HEK293 (cell line): ENCODE results near the gene APELA.

Experiments
- CTCF ChIA-PET: fragments of 350-600 bp; formaldehyde crosslinking; extraction: SDS; loops from one replicate; lab custom pipeline; 2021; ENCODE audit warnings: antibody characterized with exemption; lab: Yijun Ruan, JAX
- POLR2A ChIA-PET: fragments of 300-600 bp; formaldehyde crosslinking; extraction: SDS; loops from one replicate; lab custom pipeline; 2020; ENCODE audit warnings: antibody characterized with exemption, inconsistent platforms; lab: Yijun Ruan, JAX
- H3K27ac ChIP-seq: fragments of 200-500 bp; sonication (Bioruptor generic); 2 replicates; pipeline ENCODE4 v1.5.1; 2014; ENCODE audit warnings: low read depth, low read length, control low read depth, inconsistent platforms; ENCODE audit errors: extremely low read depth
- H3K36me3 ChIP-seq, 2 experiments: fragments of 200-500 bp in 1 of 2; sonication (Bioruptor generic) in 1 of 2; 1 replicate in 1 of 2; 2 replicates in 1 of 2; pipeline ENCODE4 v1.5.1; 2014 to 2017; ENCODE audit warnings: inconsistent platforms in 2 of 2, low read length in 2 of 2; ENCODE audit not compliant: control insufficient read depth in 2 of 2, insufficient read depth in 1 of 2
- H3K4me1 ChIP-seq: fragments of 200-500 bp; sonication (Bioruptor generic); 2 replicates; pipeline ENCODE4 v1.5.1; 2014; ENCODE audit warnings: mild to moderate bottlenecking, low read length, inconsistent platforms; ENCODE audit not compliant: control insufficient read depth, insufficient read depth
- H3K4me3 ChIP-seq: 2 replicates; pipeline ENCODE4 v1.5.1; 2011; ENCODE audit warnings: low read depth, mild to moderate bottlenecking, control low read depth, low read length, moderate library complexity
- H3K9me3 ChIP-seq: fragments of 200-500 bp; sonication (Bioruptor generic); 2 replicates; pipeline ENCODE4 v1.5.1; 2014; ENCODE audit warnings: low read depth, low read length, inconsistent platforms; ENCODE audit not compliant: control insufficient read depth, insufficient read depth
- GLI2 ChIP-seq: fragments of 450-650 bp; formaldehyde crosslinking; IDR thresholded peaks from 2 replicates; pipeline ENCODE4; 2017; ENCODE audit warnings: missing biosample characterization, missing genetic modification characterization, low read depth, borderline replicate concordance
- GLI4 ChIP-seq: fragments of 450-650 bp; formaldehyde crosslinking; IDR thresholded peaks from 2 replicates; pipeline ENCODE4 v1.5.1; 2016; ENCODE audit warnings: missing biosample characterization, missing genetic modification characterization
- OVOL3 ChIP-seq: fragments of 450-650 bp; formaldehyde crosslinking; IDR thresholded peaks from 2 replicates; pipeline ENCODE4 v1.5.1; 2016; ENCODE audit warnings: missing biosample characterization, missing genetic modification characterization
- RBAK ChIP-seq: fragments of 450-650 bp; formaldehyde crosslinking; IDR thresholded peaks from 2 replicates; pipeline ENCODE4 v1.5.1; 2016; ENCODE audit warnings: missing biosample characterization, missing genetic modification characterization
- SCRT1 ChIP-seq: fragments of 450-650 bp; formaldehyde crosslinking; IDR thresholded peaks from 2 replicates; pipeline ENCODE4 v1.5.1; 2016; ENCODE audit warnings: missing biosample characterization, missing genetic modification characterization, borderline replicate concordance
- ZFHX2 ChIP-seq: fragments of 450-650 bp; formaldehyde crosslinking; conservative IDR thresholded peaks from 2 replicates; pipeline ENCODE4 v1.5.1; 2016; ENCODE audit warnings: missing biosample characterization, missing genetic modification characterization
- ZNF114 ChIP-seq: fragments of 450-650 bp; formaldehyde crosslinking; IDR thresholded peaks from 2 replicates; pipeline ENCODE4 v1.5.0; 2017; ENCODE audit warnings: missing biosample characterization, missing genetic modification characterization
- ZNF146 ChIP-seq: fragments of 450-650 bp; formaldehyde crosslinking; IDR thresholded peaks from 2 replicates; pipeline ENCODE4 v1.5.1; 2016; ENCODE audit warnings: missing biosample characterization, missing genetic modification characterization
- ZNF174 ChIP-seq: fragments of 450-650 bp; formaldehyde crosslinking; IDR thresholded peaks from 2 replicates; pipeline ENCODE4 v1.5.0; 2017; ENCODE audit warnings: missing biosample characterization, mild to moderate bottlenecking, missing genetic modification characterization
- ZNF211 ChIP-seq: fragments of 450-650 bp; formaldehyde crosslinking; IDR thresholded peaks from 2 replicates; pipeline ENCODE4 v1.5.1; 2016; ENCODE audit warnings: low read depth, missing biosample characterization, missing genetic modification characterization
- ZNF248 ChIP-seq: fragments of 450-650 bp; formaldehyde crosslinking; IDR thresholded peaks from 2 replicates; pipeline ENCODE4 v1.5.1; 2017; ENCODE audit warnings: missing biosample characterization, missing genetic modification characterization
- ZNF514 ChIP-seq: fragments of 450-650 bp; formaldehyde crosslinking; IDR thresholded peaks from 2 replicates; pipeline ENCODE4 v1.5.1; 2016; ENCODE audit warnings: missing biosample characterization, missing genetic modification characterization
- ZNF610 ChIP-seq: fragments of 450-650 bp; formaldehyde crosslinking; IDR thresholded peaks from 2 replicates; pipeline ENCODE4 v1.5.1; 2016; ENCODE audit warnings: missing biosample characterization, missing genetic modification characterization, borderline replicate concordance
- ZNF664 ChIP-seq: fragments of 450-650 bp; formaldehyde crosslinking; IDR thresholded peaks from 2 replicates; pipeline ENCODE4 v1.5.1; 2016; ENCODE audit warnings: missing biosample characterization, missing genetic modification characterization
- ZNF677 ChIP-seq: fragments of 450-650 bp; IDR thresholded peaks from 2 replicates; pipeline ENCODE4 v1.5.0; 2018; ENCODE audit warnings: missing biosample characterization, mild to moderate bottlenecking, missing genetic modification characterization, moderate library complexity
- TF ChIP-seq, protein P1 (sequence below): IDR thresholded peaks from 2 replicates; pipeline ENCODE4 v1.6.1; 2011; ENCODE audit warnings: mild to moderate bottlenecking, low read depth, low read length, borderline replicate concordance
- TF ChIP-seq, protein P2 (sequence below): fragments of 450-650 bp; formaldehyde crosslinking; IDR thresholded peaks from 2 replicates; pipeline ENCODE4 v1.5.1; 2016; ENCODE audit warnings: missing biosample characterization, missing genetic modification characterization, borderline replicate concordance
- TF ChIP-seq, protein P3 (sequence below): fragments of 450-650 bp; formaldehyde crosslinking; conservative IDR thresholded peaks from 2 replicates; pipeline ENCODE4 v1.5.1; 2016; ENCODE audit warnings: low read depth, missing biosample characterization, missing genetic modification characterization
- TF ChIP-seq, protein P4 (sequence below): fragments of 450-650 bp; formaldehyde crosslinking; IDR thresholded peaks from 2 replicates; pipeline ENCODE4 v1.5.1; 2016; ENCODE audit warnings: missing biosample characterization, missing genetic modification characterization, low read depth
- TF ChIP-seq, protein P5 (sequence below): fragments of 450-650 bp; formaldehyde crosslinking; IDR thresholded peaks from 2 replicates; pipeline ENCODE4 v1.5.1; 2016; ENCODE audit warnings: missing biosample characterization, missing genetic modification characterization
- TF ChIP-seq, protein P6 (sequence below): fragments of 450-650 bp; formaldehyde crosslinking; IDR thresholded peaks from 2 replicates; pipeline ENCODE4 v1.5.1; 2017; ENCODE audit warnings: missing biosample characterization, missing genetic modification characterization

APELA gene

DNA sequence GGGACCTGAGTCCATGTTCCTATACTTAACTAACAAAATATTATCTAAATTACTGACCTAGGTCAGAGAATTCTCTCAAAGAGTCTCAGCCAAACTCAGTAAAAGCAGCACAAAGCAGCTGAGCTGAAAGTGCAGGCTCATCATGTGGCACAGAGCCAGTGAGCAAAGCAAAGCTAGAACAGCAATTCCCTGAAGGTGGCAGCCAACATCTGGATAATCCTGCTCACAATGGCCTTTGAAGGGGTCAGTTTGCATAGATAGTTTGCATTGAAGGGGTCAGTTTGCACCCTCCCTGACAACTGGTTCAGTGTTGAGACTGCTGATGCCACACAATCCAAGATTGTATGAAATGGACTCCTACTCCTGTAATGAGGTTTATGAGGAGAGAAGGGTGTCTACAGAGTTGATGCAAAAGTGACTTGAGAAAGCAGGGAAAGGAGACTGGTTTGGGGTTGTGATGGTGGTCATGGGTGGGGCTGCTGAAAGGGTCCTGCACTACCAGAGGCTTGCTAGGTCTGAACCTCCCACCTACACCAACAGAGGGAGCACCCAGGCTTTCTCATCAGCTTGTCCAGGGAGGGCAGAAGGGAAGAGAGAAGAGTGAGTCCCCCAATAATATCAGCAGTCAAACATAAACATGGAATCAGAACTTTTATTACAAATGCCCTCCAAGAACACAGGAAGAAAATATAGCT is 60.7 kb downstream of the APELA start (continued):
- TF ChIP-seq, protein P1, sequence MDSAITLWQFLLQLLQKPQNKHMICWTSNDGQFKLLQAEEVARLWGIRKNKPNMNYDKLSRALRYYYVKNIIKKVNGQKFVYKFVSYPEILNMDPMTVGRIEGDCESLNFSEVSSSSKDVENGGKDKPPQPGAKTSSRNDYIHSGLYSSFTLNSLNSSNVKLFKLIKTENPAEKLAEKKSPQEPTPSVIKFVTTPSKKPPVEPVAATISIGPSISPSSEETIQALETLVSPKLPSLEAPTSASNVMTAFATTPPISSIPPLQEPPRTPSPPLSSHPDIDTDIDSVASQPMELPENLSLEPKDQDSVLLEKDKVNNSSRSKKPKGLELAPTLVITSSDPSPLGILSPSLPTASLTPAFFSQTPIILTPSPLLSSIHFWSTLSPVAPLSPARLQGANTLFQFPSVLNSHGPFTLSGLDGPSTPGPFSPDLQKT, result no peak
- TF ChIP-seq ZNF174 (tag by site-specific recombination), result no peak
- no peak for TF ChIP-seq ZNF114
- TF ChIP-seq, all 188 proteins: peak for 0

DNA sequence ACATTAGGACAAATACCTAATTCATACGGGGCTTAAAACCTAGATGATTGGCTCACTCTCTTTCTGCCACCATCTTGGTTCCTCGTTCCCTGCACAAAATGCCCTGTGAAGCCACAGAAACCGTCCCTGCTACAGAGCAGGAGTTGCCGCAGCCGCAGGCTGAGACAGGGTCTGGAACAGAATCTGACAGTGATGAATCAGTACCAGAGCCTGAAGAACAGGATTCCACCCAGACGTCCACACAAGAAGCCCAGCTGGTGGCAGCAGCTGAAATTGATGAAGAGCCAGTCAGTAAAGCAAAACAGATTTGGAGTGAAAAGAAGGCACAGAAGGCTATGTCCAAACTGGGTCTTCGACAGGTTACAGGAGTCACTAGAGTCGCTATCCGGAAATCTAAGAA is 66.2 kb downstream of the APELA start:
- POLR2A ChIA-PET, result no interaction called here

DNA sequence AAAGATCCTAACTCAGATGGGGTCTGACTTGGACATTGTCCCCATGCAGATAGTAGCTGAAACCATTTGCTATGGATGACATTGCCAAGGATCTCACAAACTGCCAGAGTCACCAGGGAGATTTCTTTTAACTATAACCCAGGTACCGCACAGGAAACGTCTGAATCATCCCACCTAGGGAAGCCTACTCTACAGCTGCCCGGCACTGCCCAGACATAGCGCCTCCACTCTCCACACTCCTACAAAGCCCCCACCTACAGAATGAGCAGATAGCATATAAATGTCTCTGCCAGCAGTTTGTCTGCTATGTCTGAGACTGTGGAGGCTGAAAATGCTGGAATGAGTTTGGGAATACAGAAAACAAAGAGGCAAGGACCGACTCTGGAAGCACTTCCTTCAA is 68.2 kb downstream of the APELA start:
- Histone ChIP-seq H3K4me3 (no peak overlapping the region), H3K4me1 (no peaks in the 10 kb centered on the region), H3K9me3 (no peaks in the 10 kb centered on the region), H3K27ac (no peak overlapping the region), H3K36me3 (no peaks in the 10 kb centered on the region)
- ChIA-PET POLR2A (no interaction called here), CTCF (no interaction called here)
- TF ChIP-seq OVOL3 (no peak), ZNF248 (tag by site-specific recombination) (no peak), ZFHX2 (tag by site-specific recombination) (no peak), GLI4 (no peak), SCRT1 (tag by site-specific recombination) (no peak), RBAK (tag by site-specific recombination) (no peak), ZNF610 (tag by site-specific recombination) (no peak), ZNF211 (no peak)
- TF ChIP-seq, protein P2, sequence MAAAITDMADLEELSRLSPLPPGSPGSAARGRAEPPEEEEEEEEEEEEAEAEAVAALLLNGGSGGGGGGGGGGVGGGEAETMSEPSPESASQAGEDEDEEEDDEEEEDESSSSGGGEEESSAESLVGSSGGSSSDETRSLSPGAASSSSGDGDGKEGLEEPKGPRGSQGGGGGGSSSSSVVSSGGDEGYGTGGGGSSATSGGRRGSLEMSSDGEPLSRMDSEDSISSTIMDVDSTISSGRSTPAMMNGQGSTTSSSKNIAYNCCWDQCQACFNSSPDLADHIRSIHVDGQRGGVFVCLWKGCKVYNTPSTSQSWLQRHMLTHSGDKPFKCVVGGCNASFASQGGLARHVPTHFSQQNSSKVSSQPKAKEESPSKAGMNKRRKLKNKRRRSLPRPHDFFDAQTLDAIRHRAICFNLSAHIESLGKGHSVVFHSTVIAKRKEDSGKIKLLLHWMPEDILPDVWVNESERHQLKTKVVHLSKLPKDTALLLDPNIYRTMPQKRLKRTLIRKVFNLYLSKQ, result no peak
- TF ChIP-seq, protein P3, sequence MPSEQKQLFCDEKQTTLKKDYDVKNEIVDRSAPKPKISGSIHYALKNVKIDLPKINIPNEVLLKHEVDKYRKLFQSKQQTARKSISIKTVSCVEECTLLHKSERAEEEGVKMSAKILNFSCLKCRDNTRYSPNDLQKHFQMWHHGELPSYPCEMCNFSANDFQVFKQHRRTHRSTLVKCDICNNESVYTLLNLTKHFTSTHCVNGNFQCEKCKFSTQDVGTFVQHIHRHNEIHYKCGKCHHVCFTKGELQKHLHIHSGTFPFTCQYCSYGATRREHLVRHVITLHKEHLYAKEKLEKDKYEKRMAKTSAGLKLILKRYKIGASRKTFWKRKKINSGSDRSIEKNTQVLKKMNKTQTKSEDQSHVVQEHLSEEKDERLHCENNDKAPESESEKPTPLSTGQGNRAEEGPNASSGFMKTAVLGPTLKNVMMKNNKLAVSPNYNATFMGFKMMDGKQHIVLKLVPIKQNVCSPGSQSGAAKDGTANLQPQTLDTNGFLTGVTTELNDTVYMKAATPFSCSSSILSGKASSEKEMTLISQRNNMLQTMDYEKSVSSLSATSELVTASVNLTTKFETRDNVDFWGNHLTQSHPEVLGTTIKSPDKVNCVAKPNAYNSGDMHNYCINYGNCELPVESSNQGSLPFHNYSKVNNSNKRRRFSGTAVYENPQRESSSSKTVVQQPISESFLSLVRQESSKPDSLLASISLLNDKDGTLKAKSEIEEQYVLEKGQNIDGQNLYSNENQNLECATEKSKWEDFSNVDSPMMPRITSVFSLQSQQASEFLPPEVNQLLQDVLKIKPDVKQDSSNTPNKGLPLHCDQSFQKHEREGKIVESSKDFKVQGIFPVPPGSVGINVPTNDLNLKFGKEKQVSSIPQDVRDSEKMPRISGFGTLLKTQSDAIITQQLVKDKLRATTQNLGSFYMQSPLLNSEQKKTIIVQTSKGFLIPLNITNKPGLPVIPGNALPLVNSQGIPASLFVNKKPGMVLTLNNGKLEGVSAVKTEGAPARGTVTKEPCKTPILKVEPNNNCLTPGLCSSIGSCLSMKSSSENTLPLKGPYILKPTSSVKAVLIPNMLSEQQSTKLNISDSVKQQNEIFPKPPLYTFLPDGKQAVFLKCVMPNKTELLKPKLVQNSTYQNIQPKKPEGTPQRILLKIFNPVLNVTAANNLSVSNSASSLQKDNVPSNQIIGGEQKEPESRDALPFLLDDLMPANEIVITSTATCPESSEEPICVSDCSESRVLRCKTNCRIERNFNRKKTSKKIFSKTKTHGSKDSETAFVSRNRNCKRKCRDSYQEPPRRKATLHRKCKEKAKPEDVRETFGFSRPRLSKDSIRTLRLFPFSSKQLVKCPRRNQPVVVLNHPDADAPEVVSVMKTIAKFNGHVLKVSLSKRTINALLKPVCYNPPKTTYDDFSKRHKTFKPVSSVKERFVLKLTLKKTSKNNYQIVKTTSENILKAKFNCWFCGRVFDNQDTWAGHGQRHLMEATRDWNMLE (tag by site-specific recombination), result no peak

More for the DNA sequence above, 66.2 kb downstream of the APELA start:
- Histone ChIP-seq H3K36me3 (no peaks in the 10 kb centered on the region), H3K9me3 (no peaks in the 10 kb centered on the region), H3K27ac (no peak overlapping the region), H3K4me1 (no peaks in the 10 kb centered on the region), H3K4me3 (no peak overlapping the region)
- CTCF ChIA-PET, result no interaction called here
- TF ChIP-seq, protein P4, sequence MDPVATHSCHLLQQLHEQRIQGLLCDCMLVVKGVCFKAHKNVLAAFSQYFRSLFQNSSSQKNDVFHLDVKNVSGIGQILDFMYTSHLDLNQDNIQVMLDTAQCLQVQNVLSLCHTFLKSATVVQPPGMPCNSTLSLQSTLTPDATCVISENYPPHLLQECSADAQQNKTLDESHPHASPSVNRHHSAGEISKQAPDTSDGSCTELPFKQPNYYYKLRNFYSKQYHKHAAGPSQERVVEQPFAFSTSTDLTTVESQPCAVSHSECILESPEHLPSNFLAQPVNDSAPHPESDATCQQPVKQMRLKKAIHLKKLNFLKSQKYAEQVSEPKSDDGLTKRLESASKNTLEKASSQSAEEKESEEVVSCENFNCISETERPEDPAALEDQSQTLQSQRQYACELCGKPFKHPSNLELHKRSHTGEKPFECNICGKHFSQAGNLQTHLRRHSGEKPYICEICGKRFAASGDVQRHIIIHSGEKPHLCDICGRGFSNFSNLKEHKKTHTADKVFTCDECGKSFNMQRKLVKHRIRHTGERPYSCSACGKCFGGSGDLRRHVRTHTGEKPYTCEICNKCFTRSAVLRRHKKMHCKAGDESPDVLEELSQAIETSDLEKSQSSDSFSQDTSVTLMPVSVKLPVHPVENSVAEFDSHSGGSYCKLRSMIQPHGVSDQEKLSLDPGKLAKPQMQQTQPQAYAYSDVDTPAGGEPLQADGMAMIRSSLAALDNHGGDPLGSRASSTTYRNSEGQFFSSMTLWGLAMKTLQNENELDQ, result no peak
- TF ChIP-seq GLI2 (tag by site-specific recombination) (no peak), ZNF514 (no peak), ZNF146 (tag by site-specific recombination) (no peak), ZNF677 (tag by site-specific recombination) (no peak), ZNF664 (tag by site-specific recombination) (no peak)
- TF ChIP-seq, protein P5, sequence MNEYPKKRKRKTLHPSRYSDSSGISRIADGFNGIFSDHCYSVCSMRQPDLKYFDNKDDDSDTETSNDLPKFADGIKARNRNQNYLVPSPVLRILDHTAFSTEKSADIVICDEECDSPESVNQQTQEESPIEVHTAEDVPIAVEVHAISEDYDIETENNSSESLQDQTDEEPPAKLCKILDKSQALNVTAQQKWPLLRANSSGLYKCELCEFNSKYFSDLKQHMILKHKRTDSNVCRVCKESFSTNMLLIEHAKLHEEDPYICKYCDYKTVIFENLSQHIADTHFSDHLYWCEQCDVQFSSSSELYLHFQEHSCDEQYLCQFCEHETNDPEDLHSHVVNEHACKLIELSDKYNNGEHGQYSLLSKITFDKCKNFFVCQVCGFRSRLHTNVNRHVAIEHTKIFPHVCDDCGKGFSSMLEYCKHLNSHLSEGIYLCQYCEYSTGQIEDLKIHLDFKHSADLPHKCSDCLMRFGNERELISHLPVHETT (tag by site-specific recombination), result no peak
- TF ChIP-seq, protein P6, sequence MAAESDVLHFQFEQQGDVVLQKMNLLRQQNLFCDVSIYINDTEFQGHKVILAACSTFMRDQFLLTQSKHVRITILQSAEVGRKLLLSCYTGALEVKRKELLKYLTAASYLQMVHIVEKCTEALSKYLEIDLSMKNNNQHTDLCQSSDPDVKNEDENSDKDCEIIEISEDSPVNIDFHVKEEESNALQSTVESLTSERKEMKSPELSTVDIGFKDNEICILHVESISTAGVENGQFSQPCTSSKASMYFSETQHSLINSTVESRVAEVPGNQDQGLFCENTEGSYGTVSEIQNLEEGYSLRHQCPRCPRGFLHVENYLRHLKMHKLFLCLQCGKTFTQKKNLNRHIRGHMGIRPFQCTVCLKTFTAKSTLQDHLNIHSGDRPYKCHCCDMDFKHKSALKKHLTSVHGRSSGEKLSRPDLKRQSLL (tag by site-specific recombination), result no peak
